GM12878 (cell line): Measurements from ENCODE around the gene ARL4C. TPM values are rescaled to one million over a fixed set of nuclear protein-coding genes. Genes with fewer than 3 reads are reported as not detected.

Experiments used
- ATAC-seq: fragments of 200-7000 bp; cut with Tn5 transposase; 3 replicates; pipeline ENCODE4 v1.9.1; 2020; ENCODE audit warnings: mild to moderate bottlenecking, moderate library complexity
- BruUV-seq: library from RNA; stranded (reverse); fragments of 400-500 nt; replicated peaks from 2 replicates; lab custom pipeline; 2021; lab: Mats Ljungman, UMichigan
- CTCF ChIA-PET: fragments of 300-600 bp; sonication (Branson Sonifier 250); formaldehyde crosslinking; extraction: SDS; loops from one replicate; lab custom pipeline; 2021; ENCODE audit warnings: inconsistent platforms; lab: Yijun Ruan, JAX
- POLR2A ChIA-PET: fragments of 350-600 bp; formaldehyde crosslinking; extraction: SDS; loops from one replicate; lab custom pipeline; 2021; ENCODE audit warnings: inconsistent platforms; lab: Charles Lee
- RAD21 ChIA-PET: fragments of 300-600 bp; sonication (Branson Sonifier 250); formaldehyde crosslinking; loops from one replicate; lab custom pipeline; 2023; ENCODE audit warnings: antibody characterized with exemption; ENCODE audit not compliant: unreplicated experiment; lab: Charles Lee
- SMC1A ChIA-PET: fragments of 300-600 bp; sonication (Branson Sonifier 250); formaldehyde crosslinking; loops from one replicate; lab custom pipeline; 2023; ENCODE audit not compliant: unreplicated experiment, uncharacterized antibody; lab: Charles Lee
- DNase-seq: peaks from one replicate; pipeline ENCODE4 v3.0.0-alpha.2; 2011; ENCODE audit warnings: low read depth, low spot score
- FAIRE-seq: peaks from 3 replicates; lab custom pipeline; 2011; peaks lifted over from hg19 to GRCh38; lab: Jason Lieb, UNC
- H2AFZ ChIP-seq: 2 replicates; pipeline ENCODE4 v1.6.0; 2011; ENCODE audit warnings: low read depth, low read length, control low read depth; ENCODE audit not compliant: control insufficient read depth
- H3K27ac ChIP-seq: 2 replicates; pipeline ENCODE4 v1.5.1; 2011; ENCODE audit warnings: control low read depth; ENCODE audit not compliant: control insufficient read depth, insufficient read depth
- H3K27me3 ChIP-seq, 2 experiments: replicated peaks in 1 of 2; 2 replicates each; pipeline versions ENCODE4 v1.6.0 to v1.6.1; 2011; ENCODE audit warnings: low read length in 1 of 2; ENCODE audit not compliant: control insufficient read depth in 2 of 2, insufficient read depth in 2 of 2
- H3K36me3 ChIP-seq, 2 experiments: 2 replicates each; pipeline ENCODE4 v1.5.1; 2011; ENCODE audit warnings: low read length in 1 of 2; ENCODE audit not compliant: control insufficient read depth in 2 of 2, insufficient read depth in 2 of 2
- H3K4me1 ChIP-seq: 2 replicates; pipeline ENCODE4 v1.6.1; 2011; ENCODE audit warnings: mild to moderate bottlenecking, low read length, moderate library complexity, mixed read lengths; ENCODE audit not compliant: control insufficient read depth, insufficient read depth
- H3K4me2 ChIP-seq: 2 replicates; pipeline ENCODE4 v1.6.0; 2011; ENCODE audit warnings: control low read depth; ENCODE audit not compliant: control insufficient read depth, insufficient read depth
- H3K4me3 ChIP-seq: fragments of 200-600 bp; sonication (generic); 2 replicates; pipeline ENCODE4 v1.5.1; 2016
- H3K79me2 ChIP-seq: 2 replicates; pipeline ENCODE4 v1.6.0; 2011; ENCODE audit warnings: low read length; ENCODE audit not compliant: control insufficient read depth, insufficient read depth
- H3K9ac ChIP-seq: 2 replicates; pipeline ENCODE4 v1.8.0; 2011; ENCODE audit warnings: low read length, control low read depth, mixed read lengths; ENCODE audit not compliant: control insufficient read depth, insufficient read depth
- H3K9me3 ChIP-seq: replicated peaks from 3 replicates; pipeline ENCODE4 v1.5.1; 2011; ENCODE audit warnings: mild to moderate bottlenecking, low read length; ENCODE audit not compliant: control insufficient read depth, insufficient read depth
- H4K20me1 ChIP-seq: 2 replicates; pipeline ENCODE4 v1.6.0; 2011; ENCODE audit not compliant: control insufficient read depth, insufficient read depth
- ATF7 ChIP-seq: fragments of 450-650 bp; IDR thresholded peaks from 2 replicates; pipeline ENCODE4 v1.6.1; 2016; ENCODE audit warnings: low read depth, mild to moderate bottlenecking
- ETV6 ChIP-seq, 2 experiments: fragments of 450-650 bp in 1 of 2; IDR thresholded peaks in 1 of 2; conservative IDR thresholded peaks in 1 of 2; 2 replicates each; pipeline ENCODE4 v1.6.1; 2014; ENCODE audit warnings: antibody characterized with exemption in 1 of 2, borderline replicate concordance in 1 of 2, low read depth in 1 of 2, mild to moderate bottlenecking in 1 of 2, moderate library complexity in 1 of 2
- HDAC2 ChIP-seq: fragments of 200-600 bp; sonication (generic); IDR thresholded peaks from 2 replicates; pipeline ENCODE4 v1.6.1; 2017
- IKZF1 ChIP-seq: fragments of 450-650 bp; conservative IDR thresholded peaks from 2 replicates; pipeline ENCODE4 v1.6.1; 2017; ENCODE audit warnings: antibody characterized with exemption, mild to moderate bottlenecking
- IKZF2 ChIP-seq, 2 experiments: fragments of 450-650 bp; IDR thresholded peaks; 2 replicates each; pipeline ENCODE4 v1.6.1; 2017; ENCODE audit warnings: mild to moderate bottlenecking in 2 of 2, moderate library complexity in 2 of 2
- JUND ChIP-seq: IDR thresholded peaks from 2 replicates; pipeline ENCODE4 v1.6.1; 2012; ENCODE audit warnings: low read depth, mild to moderate bottlenecking, low read length, improper control_type of control experiment, moderate library complexity
- NFYB ChIP-seq: IDR thresholded peaks from 2 replicates; pipeline ENCODE4 v1.6.1; 2011; ENCODE audit warnings: low read depth, mild to moderate bottlenecking, low read length, improper control_type of control experiment, moderate library complexity; ENCODE audit not compliant: insufficient read depth
- RBBP5 ChIP-seq: fragments of 200-600 bp; sonication (generic); conservative IDR thresholded peaks from 2 replicates; pipeline ENCODE4 v1.6.1; 2016
- RELA ChIP-seq: fragments of 450-650 bp; IDR thresholded peaks from 2 replicates; pipeline ENCODE4 v1.8.0; 2014; ENCODE audit warnings: borderline replicate concordance; ENCODE audit not compliant: partially characterized antibody
- TBL1XR1 ChIP-seq: IDR thresholded peaks from 2 replicates; pipeline ENCODE4 v1.6.1; 2012; ENCODE audit warnings: low read depth, low read length, improper control_type of control experiment
- ZBED1 ChIP-seq: IDR thresholded peaks from 2 replicates; pipeline ENCODE4 v1.6.1; 2016; ENCODE audit warnings: borderline replicate concordance
- ZNF24 ChIP-seq: fragments of 450-650 bp; IDR thresholded peaks from 2 replicates; pipeline ENCODE4 v1.6.1; 2017; ENCODE audit warnings: antibody characterized with exemption, mild to moderate bottlenecking
- WGBS: methylation state at CpG from one replicate; pipeline ENCODE4 v1.1.6; 2016; ENCODE audit warnings: low lambda C conversion rate; ENCODE audit not compliant: insufficient replicate concordance, insufficient coverage; ENCODE audit errors: missing lambda C conversion rate; 5-methylcytosine and 5-hydroxymethylcytosine counted together
- in situ Hi-C: fragments of 300-500 bp; cut with MboI; formaldehyde crosslinking; loops from 9 replicates; pipeline ENCODE4 v1.14.3; 2018; ENCODE audit warnings: mixed read lengths
- intact Hi-C: fragments of 100-400 bp; cut with micrococcal nuclease; formaldehyde crosslinking; loops from one replicate; pipeline ENCODE4 v1.14.2; 2022; ENCODE audit not compliant: unreplicated experiment
- polyA plus RNA-seq, 11 experiments: library from polyadenylated mRNA; depleted of rRNA in 4 of 11; unstranded in 6 of 11; stranded (reverse) in 5 of 11; fragments of >200 nt; fragmentation: Nextera tagmentation in 4 of 11; fragmentation: Illumina TruSeq in 1 of 11; extraction: Ambion mirVana in 4 of 11; extraction: Trizol in 1 of 11; gene quantifications; 1 replicate in 1 of 11; 2 replicates in 10 of 11; pipeline versions ENCODE4 v1.2.1 to v1.2.3, GENCODE V29; 2011 to 2016; ENCODE audit warnings: inconsistent platforms in 2 of 11, missing spikeins in 2 of 11, low read depth in 1 of 11
- total RNA-seq, 4 experiments: library from RNA; depleted of rRNA in 3 of 4; stranded (reverse); fragments of >200 nt in 3 of 4; fragmentation: Illumina TruSeq in 1 of 4; extraction: Trizol in 1 of 4; gene quantifications; 2 replicates each; pipeline versions ENCODE4 v1.2.1 to v1.2.3, GENCODE V29; 2013 to 2021
- TF ChIP-seq, protein P1 (sequence below): fragments of 450-650 bp; IDR thresholded peaks from 2 replicates; pipeline ENCODE4 v1.6.1; 2017; ENCODE audit warnings: mild to moderate bottlenecking, moderate library complexity
- TF ChIP-seq, protein P2 (sequence below): IDR thresholded peaks from 2 replicates; pipeline ENCODE4 v1.6.1; 2011; ENCODE audit warnings: mild to moderate bottlenecking, low read depth, low read length, moderate library complexity; ENCODE audit not compliant: insufficient replicate concordance
- TF ChIP-seq, protein P3 (sequence below): fragments of 450-650 bp; IDR thresholded peaks from 2 replicates; pipeline ENCODE4 v1.6.1; 2016; ENCODE audit warnings: mild to moderate bottlenecking

Gene ARL4C
- total and polyA plus RNA-seq, 10 of the 15 experiments (the other 5 are each of a cell fraction or from before 2014, with no cell fraction given): 0.03 to 0.72 (median 0.06) TPM; not detected in 4

DNA sequence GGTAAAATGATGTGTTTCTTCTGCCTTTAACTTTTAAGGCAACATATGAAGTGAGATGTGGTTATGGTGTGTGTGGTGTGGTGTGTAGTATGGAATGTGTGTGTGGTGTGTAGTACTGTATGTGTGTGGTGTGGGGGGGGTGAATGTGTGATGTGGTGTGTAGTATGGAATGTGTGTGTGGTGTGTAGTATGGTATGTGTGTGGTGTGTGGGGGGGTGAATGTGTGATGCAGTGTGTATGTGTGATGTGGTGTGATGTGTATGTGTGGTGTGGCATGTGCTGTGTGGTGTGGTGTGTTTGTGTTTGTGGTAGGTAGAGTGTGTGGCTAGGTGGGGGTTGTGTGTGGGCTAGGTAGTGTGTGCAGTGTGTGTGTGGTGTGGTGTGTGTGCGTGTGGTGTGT, 17.2 kb upstream of the ARL4C start (continued):
- no peak for TF ChIP-seq RBBP5
- TF ChIP-seq, protein P1, sequence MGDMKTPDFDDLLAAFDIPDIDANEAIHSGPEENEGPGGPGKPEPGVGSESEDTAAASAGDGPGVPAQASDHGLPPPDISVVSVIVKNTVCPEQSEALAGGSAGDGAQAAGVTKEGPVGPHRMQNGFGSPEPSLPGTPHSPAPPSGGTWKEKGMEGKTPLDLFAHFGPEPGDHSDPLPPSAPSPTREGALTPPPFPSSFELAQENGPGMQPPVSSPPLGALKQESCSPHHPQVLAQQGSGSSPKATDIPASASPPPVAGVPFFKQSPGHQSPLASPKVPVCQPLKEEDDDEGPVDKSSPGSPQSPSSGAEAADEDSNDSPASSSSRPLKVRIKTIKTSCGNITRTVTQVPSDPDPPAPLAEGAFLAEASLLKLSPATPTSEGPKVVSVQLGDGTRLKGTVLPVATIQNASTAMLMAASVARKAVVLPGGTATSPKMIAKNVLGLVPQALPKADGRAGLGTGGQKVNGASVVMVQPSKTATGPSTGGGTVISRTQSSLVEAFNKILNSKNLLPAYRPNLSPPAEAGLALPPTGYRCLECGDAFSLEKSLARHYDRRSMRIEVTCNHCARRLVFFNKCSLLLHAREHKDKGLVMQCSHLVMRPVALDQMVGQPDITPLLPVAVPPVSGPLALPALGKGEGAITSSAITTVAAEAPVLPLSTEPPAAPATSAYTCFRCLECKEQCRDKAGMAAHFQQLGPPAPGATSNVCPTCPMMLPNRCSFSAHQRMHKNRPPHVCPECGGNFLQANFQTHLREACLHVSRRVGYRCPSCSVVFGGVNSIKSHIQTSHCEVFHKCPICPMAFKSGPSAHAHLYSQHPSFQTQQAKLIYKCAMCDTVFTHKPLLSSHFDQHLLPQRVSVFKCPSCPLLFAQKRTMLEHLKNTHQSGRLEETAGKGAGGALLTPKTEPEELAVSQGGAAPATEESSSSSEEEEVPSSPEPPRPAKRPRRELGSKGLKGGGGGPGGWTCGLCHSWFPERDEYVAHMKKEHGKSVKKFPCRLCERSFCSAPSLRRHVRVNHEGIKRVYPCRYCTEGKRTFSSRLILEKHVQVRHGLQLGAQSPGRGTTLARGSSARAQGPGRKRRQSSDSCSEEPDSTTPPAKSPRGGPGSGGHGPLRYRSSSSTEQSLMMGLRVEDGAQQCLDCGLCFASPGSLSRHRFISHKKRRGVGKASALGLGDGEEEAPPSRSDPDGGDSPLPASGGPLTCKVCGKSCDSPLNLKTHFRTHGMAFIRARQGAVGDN: no peak
- no peak for TF ChIP-seq IKZF1
- TF ChIP-seq IKZF2 (IDR thresholded peaks at IDR 0.05): no peak

DNA sequence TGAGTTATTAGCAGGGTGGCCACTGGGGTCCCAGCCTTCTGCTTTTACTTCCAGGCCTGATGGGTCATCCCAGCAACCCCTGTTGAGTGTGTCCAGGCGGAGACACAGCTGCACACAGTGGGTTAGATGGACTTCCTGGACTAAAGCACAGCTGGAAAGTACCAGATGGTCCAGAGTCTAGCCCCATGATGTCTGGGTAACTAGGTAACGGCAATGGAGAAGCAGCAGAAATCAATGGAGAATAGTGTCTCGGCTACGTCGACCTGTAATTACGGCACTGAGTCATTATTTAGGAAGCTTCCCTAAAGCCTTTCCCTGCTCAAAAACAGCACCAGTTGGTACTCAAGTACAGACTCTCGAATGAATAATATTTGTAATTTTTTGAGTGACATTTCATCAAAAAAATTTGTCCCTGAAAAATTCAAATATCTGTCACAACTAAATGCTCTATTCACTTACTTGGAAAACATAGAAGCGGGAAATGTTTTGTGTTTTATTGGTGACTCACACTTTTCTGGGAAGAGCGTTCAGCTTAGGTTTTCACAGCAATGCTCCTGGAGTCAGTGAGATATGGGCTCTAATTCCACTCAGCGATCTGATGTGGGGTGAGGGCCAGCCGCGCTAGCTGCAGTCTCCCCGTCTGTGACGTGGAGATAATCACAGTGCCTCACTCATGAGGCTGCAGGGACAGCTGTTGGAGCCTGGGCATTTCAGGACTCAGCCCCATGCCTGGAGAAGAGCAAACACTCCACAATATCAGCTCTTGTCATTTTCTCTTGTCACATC, 16.2 kb upstream of the ARL4C start:
- intact Hi-C loops: no loop called here
- H4K20me1 ChIP-seq: no peaks in the 10 kb centered on the region
- no peak for FAIRE-seq
- in situ Hi-C loops: no loop called here
- H2AFZ ChIP-seq: no peak overlapping the region
- no peaks in the 10 kb centered on the region for H3K9me3 ChIP-seq
- no peak for DNase-seq
- WGBS: 75% methylated on average over 14 of the region's 14 CpGs
- ChIA-PET SMC1A (no interaction called here), POLR2A (no interaction called here), RAD21 (no interaction called here), CTCF (no interaction called here)
- ATAC-seq: no peak
- H3K9ac ChIP-seq: no peak overlapping the region
- H3K4me3 ChIP-seq: no peak overlapping the region
- BruUV-seq: no TSS peak
- H3K4me2 ChIP-seq: no peak overlapping the region
- H3K36me3 ChIP-seq: no peaks in the 10 kb centered on the region
- no peak overlapping the region for H3K27ac ChIP-seq
- no peaks in the 10 kb centered on the region for H3K79me2 ChIP-seq
- no peaks in the 10 kb centered on the region for H3K27me3 ChIP-seq
- H3K4me1 ChIP-seq: no peaks in the 10 kb centered on the region
- no peak for TF ChIP-seq ETV6 (conservative IDR thresholded peaks at IDR 0.05 in 1 of 2, IDR thresholded peaks at IDR 0.05 in 1 of 2; ENCODE audit: borderline replicate concordance in 1 of 2, low read depth in 1 of 2)
- no peak for TF ChIP-seq TBL1XR1
- TF ChIP-seq ZNF24: no peak
- no peak for TF ChIP-seq JUND
- TF ChIP-seq, protein P2, sequence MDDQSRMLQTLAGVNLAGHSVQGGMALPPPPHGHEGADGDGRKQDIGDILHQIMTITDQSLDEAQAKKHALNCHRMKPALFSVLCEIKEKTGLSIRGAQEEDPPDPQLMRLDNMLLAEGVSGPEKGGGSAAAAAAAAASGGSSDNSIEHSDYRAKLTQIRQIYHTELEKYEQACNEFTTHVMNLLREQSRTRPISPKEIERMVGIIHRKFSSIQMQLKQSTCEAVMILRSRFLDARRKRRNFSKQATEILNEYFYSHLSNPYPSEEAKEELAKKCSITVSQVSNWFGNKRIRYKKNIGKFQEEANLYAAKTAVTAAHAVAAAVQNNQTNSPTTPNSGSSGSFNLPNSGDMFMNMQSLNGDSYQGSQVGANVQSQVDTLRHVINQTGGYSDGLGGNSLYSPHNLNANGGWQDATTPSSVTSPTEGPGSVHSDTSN: no peak
- TF ChIP-seq, protein P3, sequence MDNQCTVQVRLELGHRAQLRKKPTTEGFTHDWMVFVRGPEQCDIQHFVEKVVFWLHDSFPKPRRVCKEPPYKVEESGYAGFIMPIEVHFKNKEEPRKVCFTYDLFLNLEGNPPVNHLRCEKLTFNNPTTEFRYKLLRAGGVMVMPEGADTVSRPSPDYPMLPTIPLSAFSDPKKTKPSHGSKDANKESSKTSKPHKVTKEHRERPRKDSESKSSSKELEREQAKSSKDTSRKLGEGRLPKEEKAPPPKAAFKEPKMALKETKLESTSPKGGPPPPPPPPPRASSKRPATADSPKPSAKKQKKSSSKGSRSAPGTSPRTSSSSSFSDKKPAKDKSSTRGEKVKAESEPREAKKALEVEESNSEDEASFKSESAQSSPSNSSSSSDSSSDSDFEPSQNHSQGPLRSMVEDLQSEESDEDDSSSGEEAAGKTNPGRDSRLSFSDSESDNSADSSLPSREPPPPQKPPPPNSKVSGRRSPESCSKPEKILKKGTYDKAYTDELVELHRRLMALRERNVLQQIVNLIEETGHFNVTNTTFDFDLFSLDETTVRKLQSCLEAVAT: no peak
- TF ChIP-seq ATF7: no peak
- no peak for TF ChIP-seq RELA
- no peak for TF ChIP-seq HDAC2
- TF ChIP-seq ZBED1: no peak
- no peak for TF ChIP-seq NFYB
